OCI-LY1 (cell line): ENCODE measurements around the gene ZNF33A.
"Not testable (repeated sequence)": the region's sequence is repeated elsewhere in the genome, so short reads cannot be mapped to it uniquely, and the experiment has no call there.

ENCODE experiments used
- H2AFZ ChIP-seq: fragments of 200-600 bp; sonication (generic), shearing (Covaris generic); 2 replicates; pipeline ENCODE4 v1.6.0; 2014; ENCODE audit warnings: antibody characterized with exemption, mild to moderate bottlenecking, low read length
- H3F3A ChIP-seq: fragments of 200-600 bp; sonication (generic), shearing (Covaris generic); 2 replicates; pipeline ENCODE4 v1.6.0; 2014; ENCODE audit warnings: mild to moderate bottlenecking, antibody characterized with exemption, low read length, moderate library complexity; ENCODE audit not compliant: insufficient read depth
- H3K27ac ChIP-seq: fragments of 200-600 bp; sonication (generic); 2 replicates; pipeline ENCODE4 v1.5.1; 2014; ENCODE audit warnings: low read length, mixed run types, mild to moderate bottlenecking, low read depth; ENCODE audit not compliant: poor library complexity, severe bottlenecking
- H3K27me3 ChIP-seq: fragments of 200-600 bp; sonication (generic); 2 replicates; pipeline ENCODE4 v1.6.0; 2014; ENCODE audit warnings: antibody characterized with exemption, mild to moderate bottlenecking, low read length, moderate library complexity; ENCODE audit not compliant: insufficient read depth
- H3K36me3 ChIP-seq: fragments of 200-600 bp; sonication (generic); 2 replicates; pipeline ENCODE4 v1.6.1; 2014; ENCODE audit warnings: mild to moderate bottlenecking, antibody characterized with exemption, low read length, moderate library complexity, mixed read lengths; ENCODE audit not compliant: insufficient read depth
- H3K4me1 ChIP-seq: fragments of 200-600 bp; sonication (generic); 2 replicates; pipeline ENCODE4 v1.5.1; 2014; ENCODE audit warnings: mild to moderate bottlenecking, low read length, moderate library complexity; ENCODE audit not compliant: insufficient read depth, severe bottlenecking
- H3K4me2 ChIP-seq: fragments of 200-600 bp; sonication (generic), shearing (Covaris generic); 2 replicates; pipeline ENCODE4 v1.6.1; 2014; ENCODE audit warnings: low read length
- H3K4me3 ChIP-seq: fragments of 200-600 bp; sonication (generic); 2 replicates; pipeline ENCODE4 v1.5.1; 2014; ENCODE audit warnings: low read length, low read depth, mild to moderate bottlenecking, mixed read lengths; ENCODE audit not compliant: poor library complexity, severe bottlenecking
- H3K79me2 ChIP-seq: fragments of 200-600 bp; shearing (Covaris generic); 2 replicates; pipeline ENCODE4 v1.6.1; 2016; ENCODE audit warnings: mixed run types, low read length, mixed read lengths; ENCODE audit not compliant: insufficient read depth
- H3K9ac ChIP-seq: fragments of 200-600 bp; sonication (generic), shearing (Covaris generic); 2 replicates; pipeline ENCODE4 v1.6.1; 2014; ENCODE audit warnings: mild to moderate bottlenecking, low read length, mixed read lengths
- H3K9me2 ChIP-seq: fragments of 200-600 bp; sonication (generic), shearing (Covaris generic); 2 replicates; pipeline ENCODE4 v1.6.1; 2014; ENCODE audit warnings: low read depth, mild to moderate bottlenecking, low read length, mixed read lengths
- H3K9me3 ChIP-seq: fragments of 200-600 bp; shearing (Covaris generic); 2 replicates; pipeline ENCODE4 v1.6.1; 2014; ENCODE audit warnings: low read length, mixed read lengths
- H4K20me1 ChIP-seq: fragments of 200-600 bp; sonication (generic), shearing (Covaris generic); 2 replicates; pipeline ENCODE4 v1.6.0; 2016; ENCODE audit warnings: mild to moderate bottlenecking, low read length; ENCODE audit not compliant: insufficient read depth
- CTCF ChIP-seq: fragments of 200-600 bp; sonication (generic), shearing (Covaris generic); IDR thresholded peaks from 2 replicates; pipeline ENCODE4 v1.5.1; 2017; ENCODE audit warnings: mild to moderate bottlenecking, antibody characterized with exemption, low read length, moderate library complexity, mixed read lengths
- EZH2 ChIP-seq: fragments of 200-600 bp; sonication (generic), shearing (Covaris generic); IDR thresholded peaks from 2 replicates; pipeline ENCODE4 v1.8.0; 2017; ENCODE audit warnings: borderline replicate concordance, mixed run types, mild to moderate bottlenecking, antibody characterized with exemption, low read length, moderate library complexity, mixed read lengths

Gene ZNF33A

GRCh38 chr10:37991655-37992054 is 18.8 kb upstream of the ZNF33A start:
- H3K27me3 ChIP-seq: no peaks in the 10 kb centered on the region; the same call in 1 of the 2 replicates
- H3K27ac ChIP-seq: no peak overlapping the region
- no peaks in the 10 kb centered on the region for H3K36me3 ChIP-seq
- H3F3A ChIP-seq: no peaks in the 10 kb centered on the region
- no peaks in the 10 kb centered on the region for H4K20me1 ChIP-seq
- no peak overlapping the region for H3K4me2 ChIP-seq
- no peaks in the 10 kb centered on the region for H3K4me1 ChIP-seq
- H3K79me2 ChIP-seq: no peaks in the 10 kb centered on the region
- no peak overlapping the region for H2AFZ ChIP-seq
- H3K9me3 ChIP-seq: no peaks in the 10 kb centered on the region
- no peaks in the 10 kb centered on the region for H3K9me2 ChIP-seq
- no peak overlapping the region for H3K4me3 ChIP-seq
- no peak overlapping the region for H3K9ac ChIP-seq
- TF ChIP-seq CTCF (no peak), EZH2 (no peak)

- Histone ChIP-seq H3K27ac (no peak overlapping the region), H3K27me3 (no peaks in the 10 kb centered on the region; the same call in 1 of the 2 replicates), H3K4me1 (no peaks in the 10 kb centered on the region), H3K9ac (no peak overlapping the region), H3K4me2 (no peak overlapping the region), H3F3A (no peaks in the 10 kb centered on the region), H3K36me3 (no peaks in the 10 kb centered on the region), H3K79me2 (no peaks in the 10 kb centered on the region), H2AFZ (no peak overlapping the region), H3K9me3 (no peaks in the 10 kb centered on the region), H3K4me3 (no peak overlapping the region), H3K9me2 (no peaks in the 10 kb centered on the region), H4K20me1 (no peaks in the 10 kb centered on the region)
- TF ChIP-seq EZH2 (no peak), CTCF (no peak)
Observed at GRCh38 chr10:37992083-37992482, 18.4 kb upstream of the ZNF33A start.

- H3K79me2 ChIP-seq, H3K4me2 ChIP-seq, H3K9me3 ChIP-seq, H3K9me2 ChIP-seq, H3K27me3 ChIP-seq, H3K9ac ChIP-seq, H3K4me1 ChIP-seq, H3K4me3 ChIP-seq, H4K20me1 ChIP-seq, H2AFZ ChIP-seq, H3F3A ChIP-seq, H3K36me3 ChIP-seq, H3K27ac ChIP-seq: not testable (repeated sequence)
Observed at GRCh38 chr10:37998920-37999319, 11.6 kb upstream of the ZNF33A start.

GRCh38 chr10:38000474-38000873 is 10.0 kb upstream of the ZNF33A start:
- H2AFZ ChIP-seq, H3K79me2 ChIP-seq, H3K27me3 ChIP-seq, H3K4me3 ChIP-seq, H3K36me3 ChIP-seq, H4K20me1 ChIP-seq, H3K27ac ChIP-seq, H3K4me1 ChIP-seq, H3K4me2 ChIP-seq, H3K9me2 ChIP-seq, H3F3A ChIP-seq, H3K9ac ChIP-seq, H3K9me3 ChIP-seq: not testable (repeated sequence)
